KMS-11 (cell line): ENCODE data around the gene NABP2.
A peak's percentile ranks its signal among the peaks of the same experiment; 100 is the strongest.
"Not testable (repeated sequence)": the region's sequence is repeated elsewhere in the genome, so short reads cannot be mapped to it uniquely, and the experiment has no call there.

ENCODE experiments used
- H2AFZ ChIP-seq: fragments of 200-600 bp; sonication (generic); 2 replicates; pipeline ENCODE4 v1.6.1; 2016; ENCODE audit warnings: antibody characterized with exemption, mixed run types, low read depth
- H3K27ac ChIP-seq: fragments of 200-600 bp; sonication (generic); 2 replicates; pipeline ENCODE4 v1.6.1; 2016; ENCODE audit warnings: mild to moderate bottlenecking, mixed run types
- H3K27me3 ChIP-seq: fragments of 200-600 bp; sonication (generic); 2 replicates; pipeline ENCODE4 v1.6.1; 2017; ENCODE audit warnings: mild to moderate bottlenecking, low read depth, mixed run types, moderate library complexity; ENCODE audit not compliant: insufficient read depth
- H3K36me3 ChIP-seq: fragments of 200-600 bp; sonication (generic); 2 replicates; pipeline ENCODE4 v1.6.1; 2017; ENCODE audit warnings: mild to moderate bottlenecking, mixed run types; ENCODE audit not compliant: insufficient read depth
- H3K4me1 ChIP-seq: fragments of 200-600 bp; sonication (generic); 2 replicates; pipeline ENCODE4 v1.6.1; 2016; ENCODE audit warnings: mild to moderate bottlenecking, low read depth, mixed run types; ENCODE audit not compliant: poor library complexity, severe bottlenecking
- H3K4me2 ChIP-seq: fragments of 200-600 bp; sonication (generic); 2 replicates; pipeline ENCODE4 v1.7.0; 2016; ENCODE audit warnings: mild to moderate bottlenecking, mixed run types
- H3K4me3 ChIP-seq: fragments of 200-600 bp; sonication (generic); IDR thresholded peaks from 2 replicates; pipeline ENCODE4 v1.6.1; 2017; ENCODE audit warnings: low read depth, low read length, mixed read lengths; ENCODE audit not compliant: insufficient read depth
- H3K79me2 ChIP-seq: fragments of 200-600 bp; sonication (generic); 2 replicates; pipeline ENCODE4 v1.6.1; 2016; ENCODE audit warnings: low read depth, mixed run types; ENCODE audit not compliant: insufficient read depth
- H3K9ac ChIP-seq: fragments of 200-600 bp; sonication (generic); 2 replicates; pipeline ENCODE4 v1.6.1; 2016; ENCODE audit warnings: mild to moderate bottlenecking, mixed run types
- H4K20me1 ChIP-seq: fragments of 200-600 bp; sonication (generic); 2 replicates; pipeline ENCODE4 v1.6.1; 2016; ENCODE audit warnings: mild to moderate bottlenecking, mixed run types; ENCODE audit not compliant: insufficient read depth
- TF ChIP-seq, protein P1 (sequence below): fragments of 200-600 bp; sonication (generic); conservative IDR thresholded peaks from 2 replicates; pipeline ENCODE4 v1.6.1; 2017; ENCODE audit warnings: low read depth, mild to moderate bottlenecking, antibody characterized with exemption, low read length, moderate library complexity, mixed read lengths

The NABP2 gene

DNA sequence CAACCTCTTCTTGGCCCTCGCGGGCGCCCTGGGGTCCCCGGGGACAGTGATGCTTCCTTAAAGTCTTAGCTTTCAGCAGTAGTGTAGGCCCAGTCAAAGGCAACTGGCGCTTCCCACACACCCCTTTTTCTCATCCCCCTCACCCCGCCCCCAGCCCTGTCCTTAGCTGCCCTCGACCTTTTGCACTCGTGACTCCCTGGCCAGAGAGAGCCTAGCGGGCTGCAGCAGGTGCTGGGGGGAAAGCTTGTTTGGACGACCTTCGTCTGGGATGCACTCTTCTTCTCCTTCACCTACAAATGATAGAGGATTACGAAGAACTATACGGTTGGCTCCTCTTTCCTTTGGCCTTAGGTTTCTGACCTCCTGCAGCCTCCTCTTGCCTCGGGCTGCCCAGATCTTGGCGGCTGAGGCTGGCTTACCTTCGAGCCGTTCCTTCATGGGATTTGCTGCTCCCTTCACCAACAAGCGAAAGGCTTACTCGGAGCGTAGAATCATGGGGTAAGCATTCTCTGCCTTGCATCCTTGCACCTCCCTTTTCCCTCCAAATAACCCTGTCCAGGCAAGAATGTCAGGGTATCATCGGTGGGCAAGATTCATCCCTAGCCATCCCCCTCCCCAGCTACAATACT is 43.4 kb downstream of the NABP2 start:
- Histone ChIP-seq H3K27ac (no peak overlapping the region), H3K4me1 (peaks cover 16% of the 10 kb centered on the region), H3K4me3 (peak overlapping the region; percentile 34), H4K20me1 (no peaks in the 10 kb centered on the region), H3K79me2 (no peaks in the 10 kb centered on the region), H3K4me2 (peak overlapping the region; percentile 58), H3K27me3 (no peaks in the 10 kb centered on the region), H3K9ac (0 out of 2 replicates have a peak overlapping the region, but pooled peaks have one; percentile 62), H3K36me3 (no peaks in the 10 kb centered on the region), H2AFZ (peak overlapping the region; percentile 90)
- TF ChIP-seq, protein P1, sequence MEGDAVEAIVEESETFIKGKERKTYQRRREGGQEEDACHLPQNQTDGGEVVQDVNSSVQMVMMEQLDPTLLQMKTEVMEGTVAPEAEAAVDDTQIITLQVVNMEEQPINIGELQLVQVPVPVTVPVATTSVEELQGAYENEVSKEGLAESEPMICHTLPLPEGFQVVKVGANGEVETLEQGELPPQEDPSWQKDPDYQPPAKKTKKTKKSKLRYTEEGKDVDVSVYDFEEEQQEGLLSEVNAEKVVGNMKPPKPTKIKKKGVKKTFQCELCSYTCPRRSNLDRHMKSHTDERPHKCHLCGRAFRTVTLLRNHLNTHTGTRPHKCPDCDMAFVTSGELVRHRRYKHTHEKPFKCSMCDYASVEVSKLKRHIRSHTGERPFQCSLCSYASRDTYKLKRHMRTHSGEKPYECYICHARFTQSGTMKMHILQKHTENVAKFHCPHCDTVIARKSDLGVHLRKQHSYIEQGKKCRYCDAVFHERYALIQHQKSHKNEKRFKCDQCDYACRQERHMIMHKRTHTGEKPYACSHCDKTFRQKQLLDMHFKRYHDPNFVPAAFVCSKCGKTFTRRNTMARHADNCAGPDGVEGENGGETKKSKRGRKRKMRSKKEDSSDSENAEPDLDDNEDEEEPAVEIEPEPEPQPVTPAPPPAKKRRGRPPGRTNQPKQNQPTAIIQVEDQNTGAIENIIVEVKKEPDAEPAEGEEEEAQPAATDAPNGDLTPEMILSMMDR: no peak

GRCh38 chr12:56271031-56271430 is 46.9 kb downstream of the NABP2 start:
- TF ChIP-seq, protein P1: peak; percentile 76
- H3K4me3 ChIP-seq: no peak overlapping the region
- H3K27ac ChIP-seq: no peak overlapping the region; the same call in 1 of the 2 replicates
- no peak overlapping the region for H3K9ac ChIP-seq
- no peak overlapping the region for H2AFZ ChIP-seq
- no peaks in the 10 kb centered on the region for H3K79me2 ChIP-seq
- no peaks in the 10 kb centered on the region for H3K27me3 ChIP-seq
- no peak overlapping the region for H3K4me2 ChIP-seq
- no peaks in the 10 kb centered on the region for H4K20me1 ChIP-seq
- peaks cover 20% of the 10 kb centered on the region; the same call in 1 of the 2 replicates for H3K36me3 ChIP-seq
- H3K4me1 ChIP-seq: peaks cover 7% of the 10 kb centered on the region

GRCh38 chr12:56272468-56272867 is 48.3 kb downstream of the NABP2 start:
- H3K4me3 ChIP-seq, H3K27me3 ChIP-seq, H3K79me2 ChIP-seq, H3K9ac ChIP-seq, H3K4me1 ChIP-seq, H3K27ac ChIP-seq, H3K4me2 ChIP-seq, H4K20me1 ChIP-seq, H2AFZ ChIP-seq: not testable (repeated sequence)
- H3K36me3 ChIP-seq: peaks cover 20% of the 10 kb centered on the region; the same call in 1 of the 2 replicates

GRCh38 chr12:56274299-56274698 is 50.2 kb downstream of the NABP2 start:
- Histone ChIP-seq H3K4me3 (no peak overlapping the region), H3K36me3 (peaks cover 36% of the 10 kb centered on the region; the same call in 1 of the 2 replicates), H3K9ac (no peak overlapping the region), H2AFZ (no peak overlapping the region), H3K27me3 (no peaks in the 10 kb centered on the region), H4K20me1 (no peaks in the 10 kb centered on the region), H3K4me1 (no peaks in the 10 kb centered on the region), H3K27ac (no peak overlapping the region), H3K79me2 (peaks cover 5% of the 10 kb centered on the region; the same call in 1 of the 2 replicates), H3K4me2 (no peak overlapping the region)
- TF ChIP-seq, protein P1: no peak

DNA sequence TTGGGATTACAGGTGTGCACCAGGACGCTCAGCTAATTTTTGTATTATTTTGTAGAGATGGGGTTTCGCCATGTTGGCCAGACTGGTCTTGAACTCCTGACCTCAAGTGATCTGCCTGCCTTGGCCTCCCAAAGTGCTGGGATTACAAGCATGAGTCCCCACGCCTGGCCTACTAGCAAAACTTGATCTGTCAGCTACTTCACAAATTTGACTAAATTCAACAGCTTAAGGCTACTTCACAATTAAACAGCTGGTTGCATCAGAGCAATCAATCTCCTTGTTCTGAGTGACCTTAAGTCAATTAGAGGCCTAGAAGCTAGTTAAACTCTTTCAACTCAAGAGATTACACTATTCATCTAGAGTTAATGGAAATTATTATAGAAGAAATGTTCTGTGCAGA is 54.8 kb downstream of the NABP2 start:
- Histone ChIP-seq H3K4me3 (no peak overlapping the region), H2AFZ (no peak overlapping the region), H3K4me2 (no peak overlapping the region), H3K36me3 (peaks cover 55% of the 10 kb centered on the region; the same call in 1 of the 2 replicates), H3K27ac (no peak overlapping the region), H3K79me2 (peaks cover 5% of the 10 kb centered on the region; the same call in 1 of the 2 replicates), H4K20me1 (no peaks in the 10 kb centered on the region), H3K9ac (no peak overlapping the region), H3K4me1 (no peaks in the 10 kb centered on the region), H3K27me3 (no peaks in the 10 kb centered on the region)
- TF ChIP-seq, protein P1: no peak
